ENCODE results near the gene PROX2. TPM values are rescaled to one million over a fixed set of nuclear protein-coding genes. Genes with fewer than 3 reads are reported as not detected.

The PROX2 gene
- total and polyA plus RNA-seq, 7 experiments from 2014 or later: 0.05 to 0.54 (median 0.10) TPM; not detected in 3

GRCh38 chr14:74861734-74862090, 14.2 kb downstream of the PROX2 start:
- H3K27ac Mint-ChIP-seq: peak overlapping the region in 1 of 9 donors; percentile 47
- no peak overlapping the region for H3K4me3 Mint-ChIP-seq
- Histone ChIP-seq H3K9me3 (ENCODE audit: control insufficient read depth in 2 of 3, low read length in 3 of 3) (no peaks in the 10 kb centered on the region), H3K4me1 (ENCODE audit: control insufficient read depth in 2 of 2, insufficient read depth in 2 of 2, low read length in 2 of 2) (peaks cover 5 to 9% of the 10 kb centered on the region in 2 donors), H3K27me3 (ENCODE audit: control insufficient read depth in 2 of 2, insufficient read depth in 2 of 2, low read length in 2 of 2) (no peaks in the 10 kb centered on the region), H3K27ac (ENCODE audit: low read depth, low read length) (no peak overlapping the region), H3K4me3 (ENCODE audit: low read length) (no peak overlapping the region), H3K36me3 (ENCODE audit: control insufficient read depth in 2 of 3, insufficient read depth in 3 of 3, low read length in 3 of 3) (no peaks in the 10 kb centered on the region)
- no peak for DNase-seq
- no peaks in the 10 kb centered on the region for H3K27me3 Mint-ChIP-seq
- POLR2A ChIA-PET: interaction anchor here (0.9 to 3.6 kb wide), 8 partner anchors 16 to 263 kb away, joined by 3 to 39 read pairs (median 4); partner anchors contain the start of gene DLST
- intact Hi-C loops (cut with micrococcal nuclease): loop anchor here (1.0 to 5.0 kb wide), 6 partner anchors 20 to 441 kb away; partner anchors contain the start of gene DLST (in 1 of the 2)
- CTCF ChIA-PET: interaction anchor here (0.5 to 12.3 kb wide), 25 partner anchors 9 to 440 kb away, joined by 3 to 317 read pairs (median 5); partner anchors contain the start of genes PROX2 and RPS6KL1
- peaks cover 0 to under 1% (median 0%) of the 10 kb centered on the region in 5 donors for H3K36me3 Mint-ChIP-seq
- no peaks in the 10 kb centered on the region for H3K9me3 Mint-ChIP-seq
- H3K4me1 Mint-ChIP-seq: peaks cover 8 to 21% (median 13%) of the 10 kb centered on the region in 7 donors
- no peak for ATAC-seq

- H3K27ac ChIP-seq (ENCODE audit: low read depth, low read length): no peak overlapping the region
- H3K4me3 Mint-ChIP-seq: no peak overlapping the region
- DNase-seq: peak; percentile 76 to 93 (median 86)
- ATAC-seq: peak; percentile 90
- intact Hi-C loops (cut with micrococcal nuclease): loop anchor here (1.0 to 5.0 kb wide), 6 partner anchors 20 to 441 kb away; partner anchors contain the start of gene DLST (in 1 of the 2)
- H3K4me1 Mint-ChIP-seq: peaks cover 2 to 21% (median 7%) of the 10 kb centered on the region in 7 donors
- H3K9me3 Mint-ChIP-seq: no peaks in the 10 kb centered on the region
- H3K27ac Mint-ChIP-seq: peak overlapping the region in 3 of 9 donors; percentile 41 to 47 (median 45)
- no peaks in the 10 kb centered on the region for H3K27me3 Mint-ChIP-seq
- peaks cover 4 to 6% of the 10 kb centered on the region in 2 donors for H3K4me1 ChIP-seq (ENCODE audit: control insufficient read depth in 2 of 2, insufficient read depth in 2 of 2, low read length in 2 of 2)
- H3K27me3 ChIP-seq (ENCODE audit: control insufficient read depth in 2 of 2, insufficient read depth in 2 of 2, low read length in 2 of 2): no peaks in the 10 kb centered on the region
- H3K9me3 ChIP-seq (ENCODE audit: control insufficient read depth in 2 of 3, low read length in 3 of 3): no peaks in the 10 kb centered on the region
- POLR2A ChIA-PET: interaction anchor here (0.8 to 3.6 kb wide), 15 partner anchors 7 to 262 kb away, joined by 3 to 39 read pairs (median 3); partner anchors contain the start of genes DLST and EIF2B2
- CTCF ChIA-PET: interaction anchor here (0.5 to 12.3 kb wide), 37 partner anchors 9 to 770 kb away, joined by 3 to 317 read pairs (median 4); partner anchors contain the start of genes ACYP1, PROX2 and RPS6KL1
- H3K36me3 ChIP-seq (ENCODE audit: control insufficient read depth in 2 of 3, insufficient read depth in 3 of 3, low read length in 3 of 3): no peaks in the 10 kb centered on the region
- H3K4me3 ChIP-seq (ENCODE audit: low read length): no peak overlapping the region
- peaks cover 0 to 3% (median 0%) of the 10 kb centered on the region in 5 donors for H3K36me3 Mint-ChIP-seq
Measured at GRCh38 chr14:74860899-74861733, 14.8 kb downstream of the PROX2 start.

GRCh38 chr14:74859757-74860552, 16.0 kb downstream of the PROX2 start:
- no peaks in the 10 kb centered on the region for H3K9me3 Mint-ChIP-seq
- no peak overlapping the region for H3K4me3 Mint-ChIP-seq
- Histone ChIP-seq H3K4me1 (ENCODE audit: control insufficient read depth in 2 of 2, insufficient read depth in 2 of 2, low read length in 2 of 2) (peaks cover 4 to 6% of the 10 kb centered on the region in 2 donors), H3K36me3 (ENCODE audit: control insufficient read depth in 2 of 3, insufficient read depth in 3 of 3, low read length in 3 of 3) (no peaks in the 10 kb centered on the region), H3K9me3 (ENCODE audit: control insufficient read depth in 2 of 3, low read length in 3 of 3) (no peaks in the 10 kb centered on the region), H3K27ac (ENCODE audit: low read depth, low read length) (no peak overlapping the region), H3K4me3 (ENCODE audit: low read length) (no peak overlapping the region), H3K27me3 (ENCODE audit: control insufficient read depth in 2 of 2, insufficient read depth in 2 of 2, low read length in 2 of 2) (no peaks in the 10 kb centered on the region)
- ChIA-PET CTCF (interaction anchor here (0.6 to 12.3 kb wide), 27 partner anchors 9 to 769 kb away, joined by 3 to 317 read pairs (median 5); partner anchors contain the start of genes ACYP1 and PROX2), POLR2A (interaction anchor here (0.6 to 3.6 kb wide), 8 partner anchors 8 to 46 kb away, joined by 3 to 39 read pairs (median 4); no protein-coding TSS in a partner anchor)
- no peak for DNase-seq
- peaks cover 1 to 21% (median 6%) of the 10 kb centered on the region in 7 donors for H3K4me1 Mint-ChIP-seq
- intact Hi-C loops (cut with micrococcal nuclease): loop anchor here (5.0 kb wide), 1 partner anchor 442 kb away; no protein-coding TSS in a partner anchor
- peaks cover 0 to 8% (median 0%) of the 10 kb centered on the region in 5 donors for H3K36me3 Mint-ChIP-seq
- H3K27ac Mint-ChIP-seq: peak overlapping the region in 2 of 9 donors; percentile 41 to 47
- H3K27me3 Mint-ChIP-seq: no peaks in the 10 kb centered on the region
- ATAC-seq: no peak

- CTCF ChIA-PET: interaction anchor here (3.5 to 12.3 kb wide), 3 partner anchors 22 to 231 kb away, joined by 13 to 317 read pairs (median 78); no protein-coding TSS in a partner anchor
- peaks cover 10 to 35% (median 20%) of the 10 kb centered on the region in 7 donors for H3K4me1 Mint-ChIP-seq
- no peaks in the 10 kb centered on the region for H3K36me3 ChIP-seq (ENCODE audit: control insufficient read depth in 2 of 3, insufficient read depth in 3 of 3, low read length in 3 of 3)
- no peak overlapping the region for H3K4me3 ChIP-seq (ENCODE audit: low read length)
- DNase-seq (no peak), ATAC-seq (no peak)
- H3K36me3 Mint-ChIP-seq: peaks cover 0 to 8% (median 0%) of the 10 kb centered on the region in 5 donors
- H3K4me1 ChIP-seq (ENCODE audit: control insufficient read depth in 2 of 2, insufficient read depth in 2 of 2, low read length in 2 of 2): peaks cover 6 to 18% of the 10 kb centered on the region in 2 donors
- H3K9me3 Mint-ChIP-seq: no peaks in the 10 kb centered on the region
- POLR2A ChIA-PET: interaction anchor here (0.8 kb wide), 2 partner anchors 14 to 47 kb away, joined by 3 read pairs; no protein-coding TSS in a partner anchor
- H3K27ac ChIP-seq (ENCODE audit: low read depth, low read length): no peak overlapping the region
- no peaks in the 10 kb centered on the region for H3K9me3 ChIP-seq (ENCODE audit: control insufficient read depth in 2 of 3, low read length in 3 of 3)
- no peak overlapping the region for H3K4me3 Mint-ChIP-seq
- H3K27me3 ChIP-seq (ENCODE audit: control insufficient read depth in 2 of 2, insufficient read depth in 2 of 2, low read length in 2 of 2): no peaks in the 10 kb centered on the region
- intact Hi-C loops (cut with micrococcal nuclease): no loop called here
- H3K27me3 Mint-ChIP-seq: no peaks in the 10 kb centered on the region
- H3K27ac Mint-ChIP-seq: peak overlapping the region in 1 of 9 donors; percentile 34
Measured at GRCh38 chr14:74858022-74858421, 17.9 kb downstream of the PROX2 start.

- H3K9me3 Mint-ChIP-seq: no peaks in the 10 kb centered on the region
- Histone ChIP-seq H3K9me3 (ENCODE audit: control insufficient read depth in 2 of 3, low read length in 3 of 3) (no peaks in the 10 kb centered on the region), H3K27ac (ENCODE audit: low read depth, low read length) (no peak overlapping the region), H3K27me3 (ENCODE audit: control insufficient read depth in 2 of 2, insufficient read depth in 2 of 2, low read length in 2 of 2) (no peaks in the 10 kb centered on the region), H3K4me1 (ENCODE audit: control insufficient read depth in 2 of 2, insufficient read depth in 2 of 2, low read length in 2 of 2) (peaks cover 6 to 23% of the 10 kb centered on the region in 2 donors), H3K4me3 (ENCODE audit: low read length) (no peak overlapping the region), H3K36me3 (ENCODE audit: control insufficient read depth in 2 of 3, insufficient read depth in 3 of 3, low read length in 3 of 3) (no peaks in the 10 kb centered on the region)
- ATAC-seq (no peak), DNase-seq (no peak)
- ChIA-PET POLR2A (interaction anchor here (0.5 to 1.6 kb wide), 4 partner anchors 10 to 387 kb away, joined by 3 read pairs; no protein-coding TSS in a partner anchor), CTCF (interaction anchor here (0.5 to 12.3 kb wide), 4 partner anchors 9 to 247 kb away, joined by 3 to 317 read pairs (median 4); partner anchors contain the start of gene YLPM1)
- intact Hi-C loops (cut with micrococcal nuclease): no loop called here
- no peak overlapping the region for H3K4me3 Mint-ChIP-seq
- H3K36me3 Mint-ChIP-seq: peaks cover 0 to 8% (median 0%) of the 10 kb centered on the region in 5 donors
- peaks cover 14 to 45% (median 30%) of the 10 kb centered on the region in 7 donors for H3K4me1 Mint-ChIP-seq
- peak overlapping the region in 3 of 9 donors; percentile 12 to 54 (median 33) for H3K27ac Mint-ChIP-seq
- no peaks in the 10 kb centered on the region for H3K27me3 Mint-ChIP-seq
Measured at GRCh38 chr14:74856366-74856765, 19.6 kb downstream of the PROX2 start.
